Measurements from ENCODE around the gene IER5. TPM values are rescaled to one million over a fixed set of nuclear protein-coding genes. Genes with fewer than 3 reads are reported as not detected.

Gene IER5
- total RNA-seq, 1 experiment from 2014 or later, result 18.2 TPM

DNA sequence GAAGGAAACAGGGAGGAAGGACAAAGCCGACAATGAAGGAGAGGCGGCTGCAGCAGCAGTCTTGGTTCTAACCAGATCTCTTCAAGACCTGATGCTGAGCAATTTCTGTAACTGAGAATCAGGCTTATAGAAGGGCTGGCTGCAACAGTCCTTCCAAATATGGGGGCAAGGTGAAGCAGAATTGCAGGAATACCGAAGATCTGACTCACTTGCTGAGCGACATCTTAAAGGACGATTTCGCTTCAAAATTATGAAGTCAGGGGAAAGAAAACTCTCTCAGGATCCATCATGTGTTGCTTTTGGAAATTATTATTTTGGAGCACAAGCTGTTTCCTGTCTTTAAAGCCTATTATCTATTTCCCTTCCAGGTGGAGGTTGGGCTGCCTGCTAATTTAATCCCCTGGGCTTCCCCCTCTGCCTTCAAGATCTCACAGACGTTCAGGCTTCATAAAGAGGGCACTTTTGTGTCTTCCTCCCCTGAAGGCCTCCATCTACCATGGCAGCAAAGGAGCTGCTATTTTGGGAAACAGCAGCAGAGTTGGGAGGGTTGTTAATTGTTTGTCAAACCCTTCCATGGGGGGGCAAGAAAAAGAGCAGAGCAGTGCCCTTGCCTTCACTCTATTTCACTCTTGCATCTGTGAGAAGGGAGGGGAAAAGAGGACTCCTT lies 10.8 kb upstream of the IER5 start (continued):
- TF ChIP-seq AFF4 (CRISPR knock-in tag; IDR thresholded peaks at IDR 0.05; ENCODE audit: borderline replicate concordance) (no peak), FOXK1 (CRISPR knock-in tag; IDR thresholded peaks at IDR 0.05) (no peak), ZNF396 (CRISPR knock-in tag; IDR thresholded peaks at IDR 0.05; ENCODE audit: borderline replicate concordance) (no peak), USF2 (CRISPR knock-in tag; IDR thresholded peaks at IDR 0.05) (no peak), FOXP1 (CRISPR knock-in tag; IDR thresholded peaks at IDR 0.05; ENCODE audit: borderline replicate concordance) (no peak), ERG (CRISPR knock-in tag; IDR thresholded peaks at IDR 0.05) (no peak), ZNF532 (CRISPR knock-in tag; IDR thresholded peaks at IDR 0.05; ENCODE audit: borderline replicate concordance) (no peak), MXD4 (CRISPR knock-in tag; IDR thresholded peaks at IDR 0.05; ENCODE audit: borderline replicate concordance) (no peak), HMGA2 (CRISPR knock-in tag; IDR thresholded peaks at IDR 0.05) (no peak)

DNA sequence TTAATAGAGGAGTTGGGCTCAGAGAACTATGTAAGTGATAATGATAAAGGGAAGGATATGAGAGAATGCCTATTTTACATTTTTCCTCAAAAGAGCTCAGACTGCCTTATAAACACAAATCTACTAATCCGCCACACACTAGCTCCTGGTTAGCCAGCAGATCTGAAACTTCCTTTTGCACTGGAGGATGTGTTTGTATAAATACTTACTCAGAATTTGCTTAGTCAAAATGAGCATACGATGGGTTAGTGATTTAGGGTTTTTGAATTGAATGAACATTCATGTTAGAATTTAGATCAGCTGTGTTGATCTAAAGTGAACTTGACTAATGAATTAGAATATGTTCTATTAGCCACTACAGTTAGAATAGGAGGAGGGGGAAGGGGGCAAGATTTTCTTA lies 9.1 kb upstream of the IER5 start:
- POLR2A ChIA-PET, result interaction anchor here (0.7 kb wide), 1 partner anchor 177 kb away, joined by 3 read pairs; no protein-coding TSS in a partner anchor
- Mint-ChIP-seq H3K4me1 (peaks cover 27% of the 10 kb centered on the region), H3K9me3 (peaks cover 4% of the 10 kb centered on the region), H3K36me3 (no peaks in the 10 kb centered on the region), H3K4me3 (no peak overlapping the region), H3K27ac (no peak overlapping the region), H3K27me3 (ENCODE audit: low read depth) (peaks cover 2% of the 10 kb centered on the region; the same call in 1 of the 2 replicates)
- DNase-seq (ENCODE audit: low spot score) (no peak), ATAC-seq (no peak)
- CTCF ChIA-PET, result interaction anchor here (1.4 kb wide), 1 partner anchor 65 kb away, joined by 3 read pairs; no protein-coding TSS in a partner anchor
- TF ChIP-seq NR1H2 (CRISPR knock-in tag; IDR thresholded peaks at IDR 0.05) (no peak), ZNF232 (CRISPR knock-in tag; IDR thresholded peaks at IDR 0.05) (no peak), CREB1 (CRISPR knock-in tag; IDR thresholded peaks at IDR 0.05) (no peak), JUN (CRISPR knock-in tag; IDR thresholded peaks at IDR 0.05) (no peak), KAT7 (CRISPR knock-in tag; IDR thresholded peaks at IDR 0.05; ENCODE audit: borderline replicate concordance) (no peak), NR3C1 (CRISPR knock-in tag; conservative IDR thresholded peaks at IDR 0.05; ENCODE audit: low read depth) (no peak), GABPB1 (CRISPR knock-in tag; IDR thresholded peaks at IDR 0.05) (no peak), HMGA2 (CRISPR knock-in tag; IDR thresholded peaks at IDR 0.05) (no peak), ZNF121 (CRISPR knock-in tag; IDR thresholded peaks at IDR 0.05) (no peak), ZNF416 (CRISPR knock-in tag; IDR thresholded peaks at IDR 0.05) (no peak), MXD4 (CRISPR knock-in tag; IDR thresholded peaks at IDR 0.05; ENCODE audit: borderline replicate concordance) (no peak), ZNF263 (CRISPR knock-in tag; IDR thresholded peaks at IDR 0.05; ENCODE audit: low read depth) (no peak)
- TF ChIP-seq, protein P1, sequence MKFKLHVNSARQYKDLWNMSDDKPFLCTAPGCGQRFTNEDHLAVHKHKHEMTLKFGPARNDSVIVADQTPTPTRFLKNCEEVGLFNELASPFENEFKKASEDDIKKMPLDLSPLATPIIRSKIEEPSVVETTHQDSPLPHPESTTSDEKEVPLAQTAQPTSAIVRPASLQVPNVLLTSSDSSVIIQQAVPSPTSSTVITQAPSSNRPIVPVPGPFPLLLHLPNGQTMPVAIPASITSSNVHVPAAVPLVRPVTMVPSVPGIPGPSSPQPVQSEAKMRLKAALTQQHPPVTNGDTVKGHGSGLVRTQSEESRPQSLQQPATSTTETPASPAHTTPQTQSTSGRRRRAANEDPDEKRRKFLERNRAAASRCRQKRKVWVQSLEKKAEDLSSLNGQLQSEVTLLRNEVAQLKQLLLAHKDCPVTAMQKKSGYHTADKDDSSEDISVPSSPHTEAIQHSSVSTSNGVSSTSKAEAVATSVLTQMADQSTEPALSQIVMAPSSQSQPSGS (CRISPR knock-in tag; IDR thresholded peaks at IDR 0.05; ENCODE audit: borderline replicate concordance, low read depth), result no peak
- TF ChIP-seq, protein P2, sequence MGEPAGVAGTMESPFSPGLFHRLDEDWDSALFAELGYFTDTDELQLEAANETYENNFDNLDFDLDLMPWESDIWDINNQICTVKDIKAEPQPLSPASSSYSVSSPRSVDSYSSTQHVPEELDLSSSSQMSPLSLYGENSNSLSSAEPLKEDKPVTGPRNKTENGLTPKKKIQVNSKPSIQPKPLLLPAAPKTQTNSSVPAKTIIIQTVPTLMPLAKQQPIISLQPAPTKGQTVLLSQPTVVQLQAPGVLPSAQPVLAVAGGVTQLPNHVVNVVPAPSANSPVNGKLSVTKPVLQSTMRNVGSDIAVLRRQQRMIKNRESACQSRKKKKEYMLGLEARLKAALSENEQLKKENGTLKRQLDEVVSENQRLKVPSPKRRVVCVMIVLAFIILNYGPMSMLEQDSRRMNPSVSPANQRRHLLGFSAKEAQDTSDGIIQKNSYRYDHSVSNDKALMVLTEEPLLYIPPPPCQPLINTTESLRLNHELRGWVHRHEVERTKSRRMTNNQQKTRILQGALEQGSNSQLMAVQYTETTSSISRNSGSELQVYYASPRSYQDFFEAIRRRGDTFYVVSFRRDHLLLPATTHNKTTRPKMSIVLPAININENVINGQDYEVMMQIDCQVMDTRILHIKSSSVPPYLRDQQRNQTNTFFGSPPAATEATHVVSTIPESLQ (CRISPR knock-in tag; IDR thresholded peaks at IDR 0.05), result no peak
